Endothelial cell of umbilical vein (primary cell): ENCODE results near the gene ZNF425. TPM values are rescaled to one million over a fixed set of nuclear protein-coding genes. Genes with fewer than 3 reads are reported as not detected.

Source experiments
- BruUV-seq: library from RNA; stranded (reverse); fragments of 400-500 nt; replicated peaks from 2 replicates; lab custom pipeline; 2021; lab: Mats Ljungman, UMichigan
- CTCF ChIA-PET: fragments of 300-600, 350-600 bp; sonication (Branson Sonifier 250); formaldehyde crosslinking; loops from one replicate; lab custom pipeline; 2021; ENCODE audit warnings: antibody characterized with exemption, inconsistent platforms; lab: Charles Lee
- POLR2A ChIA-PET: fragments of 300-600, 350-600 bp; sonication (Branson Sonifier 250); formaldehyde crosslinking; loops from one replicate; lab custom pipeline; 2021; ENCODE audit warnings: antibody characterized with exemption, inconsistent platforms; lab: Charles Lee
- DNase-seq: peaks from one replicate; pipeline ENCODE4 v3.0.0-alpha.2; 2011; ENCODE audit warnings: low read depth, low spot score
- FAIRE-seq: peaks from 2 replicates; lab custom pipeline; 2011; peaks lifted over from hg19 to GRCh38; lab: Jason Lieb, UNC
- H2AFZ ChIP-seq: 2 replicates; pipeline ENCODE4 v1.6.0; 2012; ENCODE audit warnings: low read depth, low read length, control low read depth, inconsistent platforms
- H3K27ac ChIP-seq: 2 replicates; pipeline ENCODE4 v1.5.1; 2011; ENCODE audit warnings: low read depth, mild to moderate bottlenecking, control low read depth, low read length, moderate library complexity; ENCODE audit not compliant: insufficient read depth
- H3K27me3 ChIP-seq, 2 experiments: 2 replicates each; pipeline versions ENCODE4 v1.6.0 to v1.6.1; 2011; ENCODE audit warnings: low read length in 2 of 2, mixed read lengths in 1 of 2; ENCODE audit not compliant: control insufficient read depth in 2 of 2, insufficient read depth in 2 of 2
- H3K36me3 ChIP-seq, 2 experiments: 2 replicates in 1 of 2; 3 replicates in 1 of 2; pipeline ENCODE4 v1.5.1; 2011; ENCODE audit warnings: low read length in 2 of 2, mild to moderate bottlenecking in 1 of 2, moderate library complexity in 1 of 2; ENCODE audit not compliant: control insufficient read depth in 2 of 2, insufficient read depth in 2 of 2; ENCODE audit errors: extremely low read depth in 1 of 2
- H3K4me1 ChIP-seq: 3 replicates; pipeline ENCODE4 v1.5.1; 2011; ENCODE audit warnings: mild to moderate bottlenecking, low read length; ENCODE audit not compliant: control insufficient read depth, insufficient read depth; ENCODE audit errors: extremely low read depth
- H3K4me2 ChIP-seq: 2 replicates; pipeline ENCODE4 v1.6.1; 2011; ENCODE audit warnings: low read length, control low read depth, mixed read lengths; ENCODE audit not compliant: insufficient read depth
- H3K4me3 ChIP-seq, 3 experiments: fragments of 200-600 bp in 1 of 3; sonication (generic), shearing (Covaris generic) in 1 of 3; replicated peaks in 1 of 3; 2 replicates each; pipeline ENCODE4 v1.5.1; 2011 to 2016; ENCODE audit warnings: control low read depth in 3 of 3, low read length in 3 of 3, mild to moderate bottlenecking in 2 of 3, inconsistent platforms in 1 of 3, low read depth in 1 of 3, moderate library complexity in 1 of 3; ENCODE audit not compliant: insufficient read depth in 1 of 3
- H3K79me2 ChIP-seq: 2 replicates; pipeline ENCODE4 v1.6.0; 2012; ENCODE audit warnings: low read length, inconsistent platforms; ENCODE audit not compliant: control insufficient read depth, insufficient read depth
- H3K9ac ChIP-seq: replicated peaks from 2 replicates; pipeline ENCODE3; 2011; ENCODE audit warnings: low read length, control low read depth; ENCODE audit not compliant: insufficient read depth; ENCODE audit errors: extremely low read depth
- H3K9me1 ChIP-seq: replicated peaks from 3 replicates; pipeline ENCODE4 v1.6.0; 2011; ENCODE audit warnings: mild to moderate bottlenecking, low read length; ENCODE audit not compliant: control insufficient read depth, insufficient read depth; ENCODE audit errors: extremely low read depth
- H3K9me3 ChIP-seq: replicated peaks from 2 replicates; pipeline ENCODE4 v1.5.1; 2012; ENCODE audit warnings: low read length, inconsistent platforms; ENCODE audit not compliant: control insufficient read depth, insufficient read depth
- H4K20me1 ChIP-seq: replicated peaks from 2 replicates; pipeline ENCODE3; 2011; ENCODE audit warnings: mild to moderate bottlenecking, low read length; ENCODE audit not compliant: control insufficient read depth, insufficient read depth; ENCODE audit errors: extremely low read depth
- EZH2 ChIP-seq: IDR thresholded peaks from 2 replicates; pipeline ENCODE4 v1.6.1; 2012; ENCODE audit warnings: borderline replicate concordance, low read depth, mild to moderate bottlenecking, moderate library complexity, low read length, inconsistent platforms; ENCODE audit not compliant: severe bottlenecking
- FOS ChIP-seq: IDR thresholded peaks from 2 replicates; pipeline ENCODE4 v1.6.1; 2011; ENCODE audit warnings: mild to moderate bottlenecking, low read length, moderate library complexity, borderline replicate concordance; ENCODE audit not compliant: insufficient read depth
- GATA2 ChIP-seq: IDR thresholded peaks from 2 replicates; pipeline ENCODE4 v1.7.0; 2011; ENCODE audit warnings: low read depth, mild to moderate bottlenecking, moderate library complexity, mixed read lengths, low read length; ENCODE audit not compliant: insufficient read length, insufficient read depth
- JUN ChIP-seq: IDR thresholded peaks from 2 replicates; pipeline ENCODE4 v1.6.1; 2011; ENCODE audit warnings: borderline replicate concordance, low read depth; ENCODE audit not compliant: insufficient read length, insufficient read depth
- MYC ChIP-seq: IDR thresholded peaks from one replicate; pipeline ENCODE4 v1.6.1; 2011; ENCODE audit warnings: mild to moderate bottlenecking, low read depth, low read length
- POLR2A ChIP-seq: IDR thresholded peaks from 2 replicates; pipeline ENCODE4 v1.6.1; 2012; ENCODE audit warnings: low read depth, mild to moderate bottlenecking, control low read depth, low read length
- POLR2AphosphoS5 ChIP-seq: IDR thresholded peaks from 2 replicates; pipeline ENCODE4 v1.6.1; 2012; ENCODE audit warnings: low read depth, mild to moderate bottlenecking, control low read depth, low read length, moderate library complexity; ENCODE audit not compliant: insufficient read depth
- dilution Hi-C: fragments of 300-500 bp; cut with MboI; formaldehyde crosslinking; loops from one replicate; pipeline ENCODE4 v1.15.0; 2019; ENCODE audit warnings: low sequenced_read_pairs; ENCODE audit not compliant: extremely low pct_ligation_motif_present
- intact Hi-C: fragments of 100-400 bp; cut with micrococcal nuclease; formaldehyde crosslinking; loops from one replicate; pipeline ENCODE4 v1.10.0; 2022
- polyA plus RNA-seq, 4 experiments: library from polyadenylated mRNA; depleted of rRNA in 3 of 4; stranded (reverse) in 3 of 4; unstranded in 1 of 4; fragments of >200 nt; gene quantifications; 2 replicates each; pipeline versions ENCODE4 v1.2.1 to v1.2.3, GENCODE V29; 2011 to 2012; ENCODE audit warnings: missing spikeins in 1 of 4
- total RNA-seq: library from RNA; stranded (reverse); gene quantifications from 2 replicates; pipeline ENCODE4 v1.2.3, GENCODE V29; 2021
- TF ChIP-seq, protein P1 (sequence below): IDR thresholded peaks from 2 replicates; pipeline ENCODE4 v1.6.1; 2011; ENCODE audit not compliant: insufficient read depth, insufficient read length
- TF ChIP-seq, protein P2 (sequence below), 2 donors: IDR thresholded peaks; 1 replicate in 1 of 2; 2 replicates in 1 of 2; pipeline ENCODE4 v1.5.1; 2011; ENCODE audit warnings: low read length in 2 of 2, mild to moderate bottlenecking in 2 of 2, moderate library complexity in 2 of 2, control low read depth in 1 of 2, inconsistent platforms in 1 of 2, low read depth in 1 of 2; ENCODE audit not compliant: insufficient read depth in 1 of 2; ENCODE audit errors: extremely low read depth in 1 of 2

ZNF425 gene
- total and polyA plus RNA-seq, 2 donors (not counting 3 experiments of a cell fraction or from before 2014, with no cell fraction given), result 0.68 to 0.93 TPM

DNA sequence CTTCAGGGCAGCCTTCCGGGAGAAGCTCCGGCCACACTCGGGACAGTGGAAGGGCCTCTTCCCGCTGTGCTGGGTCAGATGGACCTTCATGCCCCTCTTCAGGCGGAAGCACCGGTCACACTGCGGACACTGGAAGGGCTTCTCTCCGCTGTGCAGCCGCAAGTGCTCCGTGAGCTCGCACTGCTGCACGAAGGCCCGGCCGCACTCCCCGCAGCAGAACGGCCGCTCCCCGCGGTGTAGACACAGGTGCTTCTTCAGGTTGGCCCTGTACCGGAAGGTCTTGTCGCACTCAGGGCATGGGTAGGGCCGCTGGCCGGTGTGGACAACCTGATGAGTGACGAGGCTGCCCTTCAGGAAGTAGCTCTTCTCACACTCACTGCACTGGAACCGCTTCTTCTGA, 21.4 kb downstream of the ZNF425 start:
- POLR2A ChIA-PET, result no interaction called here
- Histone ChIP-seq H3K27me3 (no peaks in the 10 kb centered on the region), H3K4me2 (no peak overlapping the region), H3K9me1 (no peaks in the 10 kb centered on the region), H4K20me1 (no peaks in the 10 kb centered on the region), H3K27ac (no peak overlapping the region), H2AFZ (no peak overlapping the region), H3K9me3 (no peaks in the 10 kb centered on the region), H3K36me3 (no peaks in the 10 kb centered on the region), H3K4me1 (no peaks in the 10 kb centered on the region), H3K4me3 (no peak overlapping the region), H3K79me2 (no peaks in the 10 kb centered on the region), H3K9ac (no peak overlapping the region)
- CTCF ChIA-PET, result no interaction called here
- FAIRE-seq (no peak), DNase-seq (no peak)
- intact Hi-C loops, result no loop called here
- dilution Hi-C loops, result no loop called here
- BruUV-seq, result no TSS peak
- no peak for TF ChIP-seq GATA2
- no peak for TF ChIP-seq POLR2AphosphoS5

DNA sequence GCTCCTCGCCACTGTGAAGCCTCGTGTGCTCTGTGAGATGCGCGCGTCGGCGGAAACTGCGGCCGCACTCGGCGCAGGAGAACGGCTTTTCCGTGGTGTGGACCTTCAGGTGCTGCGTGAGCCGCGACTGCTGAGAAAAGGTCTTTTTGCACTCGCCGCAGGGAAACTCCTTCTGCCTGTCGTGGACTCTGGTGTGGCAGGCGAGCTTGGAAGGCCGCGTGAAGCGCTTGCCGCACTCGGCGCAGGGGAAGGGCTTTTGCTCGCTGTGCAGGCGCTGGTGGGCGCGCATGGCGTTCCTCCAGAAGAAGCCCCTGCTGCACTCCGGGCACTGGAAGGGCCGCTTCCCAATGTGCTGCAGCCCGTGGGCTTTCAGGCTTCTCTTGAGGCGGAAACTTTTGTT, 21.9 kb downstream of the ZNF425 start:
- no peaks in the 10 kb centered on the region for H3K9me1 ChIP-seq
- dilution Hi-C loops, result no loop called here

More for the DNA sequence above, 21.9 kb downstream of the ZNF425 start:
- Histone ChIP-seq H3K4me2 (no peak overlapping the region), H3K4me3 (no peak overlapping the region), H3K9me3 (no peaks in the 10 kb centered on the region), H3K9ac (no peak overlapping the region), H2AFZ (no peak overlapping the region), H3K27ac (no peak overlapping the region), H3K79me2 (no peaks in the 10 kb centered on the region), H3K36me3 (no peaks in the 10 kb centered on the region), H4K20me1 (no peaks in the 10 kb centered on the region), H3K27me3 (no peaks in the 10 kb centered on the region), H3K4me1 (no peaks in the 10 kb centered on the region)
- ChIA-PET POLR2A (no interaction called here), CTCF (no interaction called here)
- no TSS peak for BruUV-seq
- DNase-seq (no peak), FAIRE-seq (no peak)
- TF ChIP-seq JUN, result no peak
- TF ChIP-seq POLR2A, result no peak
- no peak for TF ChIP-seq MYC
- TF ChIP-seq, protein P1, sequence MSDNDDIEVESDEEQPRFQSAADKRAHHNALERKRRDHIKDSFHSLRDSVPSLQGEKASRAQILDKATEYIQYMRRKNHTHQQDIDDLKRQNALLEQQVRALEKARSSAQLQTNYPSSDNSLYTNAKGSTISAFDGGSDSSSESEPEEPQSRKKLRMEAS, result no peak
- no peak for TF ChIP-seq EZH2
- TF ChIP-seq POLR2AphosphoS5, result no peak
- TF ChIP-seq, protein P2, sequence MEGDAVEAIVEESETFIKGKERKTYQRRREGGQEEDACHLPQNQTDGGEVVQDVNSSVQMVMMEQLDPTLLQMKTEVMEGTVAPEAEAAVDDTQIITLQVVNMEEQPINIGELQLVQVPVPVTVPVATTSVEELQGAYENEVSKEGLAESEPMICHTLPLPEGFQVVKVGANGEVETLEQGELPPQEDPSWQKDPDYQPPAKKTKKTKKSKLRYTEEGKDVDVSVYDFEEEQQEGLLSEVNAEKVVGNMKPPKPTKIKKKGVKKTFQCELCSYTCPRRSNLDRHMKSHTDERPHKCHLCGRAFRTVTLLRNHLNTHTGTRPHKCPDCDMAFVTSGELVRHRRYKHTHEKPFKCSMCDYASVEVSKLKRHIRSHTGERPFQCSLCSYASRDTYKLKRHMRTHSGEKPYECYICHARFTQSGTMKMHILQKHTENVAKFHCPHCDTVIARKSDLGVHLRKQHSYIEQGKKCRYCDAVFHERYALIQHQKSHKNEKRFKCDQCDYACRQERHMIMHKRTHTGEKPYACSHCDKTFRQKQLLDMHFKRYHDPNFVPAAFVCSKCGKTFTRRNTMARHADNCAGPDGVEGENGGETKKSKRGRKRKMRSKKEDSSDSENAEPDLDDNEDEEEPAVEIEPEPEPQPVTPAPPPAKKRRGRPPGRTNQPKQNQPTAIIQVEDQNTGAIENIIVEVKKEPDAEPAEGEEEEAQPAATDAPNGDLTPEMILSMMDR (IDR thresholded peaks at IDR 0.05; ENCODE audit: extremely low read depth in 1 of 2, insufficient read depth in 1 of 2, low read depth in 1 of 2, low read length in 2 of 2), result no peak
- no peak for TF ChIP-seq FOS
- TF ChIP-seq GATA2, result no peak
- intact Hi-C loops, result no loop called here
